ENCODE measurements around the gene RAB24.
A peak's percentile ranks its signal among the peaks of the same experiment; 100 is the strongest.

RAB24 gene

GRCh38 chr5:177332896-177333260, 29.4 kb upstream of the RAB24 start:
- no peak for DNase-seq

GRCh38 chr5:177332031-177332895, 28.7 kb upstream of the RAB24 start:
- DNase-seq, result no peak

GRCh38 chr5:177330991-177331842, 27.7 kb upstream of the RAB24 start:
- no peak for DNase-seq

- no peak for DNase-seq
Observed at GRCh38 chr5:177329883-177330282, 26.4 kb upstream of the RAB24 start.

GRCh38 chr5:177328545-177329231, 25.2 kb upstream of the RAB24 start:
- DNase-seq, result no peak

GRCh38 chr5:177327539-177328522, 24.3 kb upstream of the RAB24 start:
- DNase-seq, result no peak

- no peak for DNase-seq
Observed at GRCh38 chr5:177325868-177326381, 22.4 kb upstream of the RAB24 start.

- no peak for DNase-seq
Observed at GRCh38 chr5:177320879-177321278, 17.4 kb upstream of the RAB24 start.

GRCh38 chr5:177319913-177320588, 16.5 kb upstream of the RAB24 start:
- no peak for DNase-seq

GRCh38 chr5:177317959-177318377, 14.4 kb upstream of the RAB24 start:
- DNase-seq, result peak; percentile 43 to 65 (median 50)

GRCh38 chr5:177316005-177316404, 12.5 kb upstream of the RAB24 start:
- no peak for DNase-seq

- DNase-seq, result no peak
Observed at GRCh38 chr5:177315411-177315810, 11.9 kb upstream of the RAB24 start.

GRCh38 chr5:177314376-177315342, 11.1 kb upstream of the RAB24 start:
- no peak for DNase-seq

- DNase-seq, result no peak
Observed at GRCh38 chr5:177313561-177314259, 10.2 kb upstream of the RAB24 start.

GRCh38 chr5:177312649-177313181, 9.2 kb upstream of the RAB24 start:
- DNase-seq, result no peak

- DNase-seq, result peak; percentile 88 to 92 (median 90)
Observed at GRCh38 chr5:177311723-177312648, 8.5 kb upstream of the RAB24 start, which contains the start of gene MXD3. Gene MXD3, minus strand, starts transcription at chr5:177311898. Its CDS starts 68 bp downstream, at chr5:177311830.

GRCh38 chr5:177311392-177311722, 7.8 kb upstream of the RAB24 start:
- DNase-seq, result no peak
